VCaP (cell line): ENCODE data around the gene CDC14A.
A peak's percentile ranks its signal among the peaks of the same experiment; 100 is the strongest.

Experiments
- H3K27ac ChIP-seq: fragments of 450-650 bp; 2 replicates; pipeline ENCODE4 v1.5.1; 2017
- CTCF ChIP-seq: fragments of 450-650 bp; conservative IDR thresholded peaks from 2 replicates; pipeline ENCODE4 v1.5.1; 2017; ENCODE audit warnings: mild to moderate bottlenecking, moderate library complexity

Gene CDC14A

GRCh38 chr1:100445565-100445964 lies 93.3 kb downstream of the CDC14A start:
- no peak for TF ChIP-seq CTCF
- peak overlapping the region; percentile 61 for H3K27ac ChIP-seq

GRCh38 chr1:100448366-100448765 lies 96.1 kb downstream of the CDC14A start:
- no peak for TF ChIP-seq CTCF

GRCh38 chr1:100449477-100449876 lies 97.2 kb downstream of the CDC14A start:
- TF ChIP-seq CTCF = no peak
- peak overlapping the region; percentile 58 for H3K27ac ChIP-seq

More at GRCh38 chr1:100448366-100448765, 96.1 kb downstream of the CDC14A start:
- peak overlapping the region; percentile 58 for H3K27ac ChIP-seq

GRCh38 chr1:100452641-100453040 lies 100.3 kb downstream of the CDC14A start:
- no peak for TF ChIP-seq CTCF

GRCh38 chr1:100455478-100456072 lies 103.3 kb downstream of the CDC14A start:
- no peak overlapping the region for H3K27ac ChIP-seq
- TF ChIP-seq CTCF = peak; percentile 70

More at GRCh38 chr1:100452641-100453040, 100.3 kb downstream of the CDC14A start:
- H3K27ac ChIP-seq = peak overlapping the region; percentile 56

GRCh38 chr1:100456880-100457279 lies 104.6 kb downstream of the CDC14A start:
- no peak overlapping the region for H3K27ac ChIP-seq
- TF ChIP-seq CTCF = no peak

- no peak for TF ChIP-seq CTCF
- H3K27ac ChIP-seq = no peak overlapping the region
Observed at GRCh38 chr1:100457683-100458082, 105.4 kb downstream of the CDC14A start.
